Activated naive CD4-positive, alpha-beta T cell (primary cell): ENCODE measurements around the gene AREL1.

ENCODE experiments used
- DNase-seq, 4 experiments: peaks; one replicate each; lab custom pipeline; 2025; lab: John Stamatoyannopoulos, UW

AREL1 gene

DNA sequence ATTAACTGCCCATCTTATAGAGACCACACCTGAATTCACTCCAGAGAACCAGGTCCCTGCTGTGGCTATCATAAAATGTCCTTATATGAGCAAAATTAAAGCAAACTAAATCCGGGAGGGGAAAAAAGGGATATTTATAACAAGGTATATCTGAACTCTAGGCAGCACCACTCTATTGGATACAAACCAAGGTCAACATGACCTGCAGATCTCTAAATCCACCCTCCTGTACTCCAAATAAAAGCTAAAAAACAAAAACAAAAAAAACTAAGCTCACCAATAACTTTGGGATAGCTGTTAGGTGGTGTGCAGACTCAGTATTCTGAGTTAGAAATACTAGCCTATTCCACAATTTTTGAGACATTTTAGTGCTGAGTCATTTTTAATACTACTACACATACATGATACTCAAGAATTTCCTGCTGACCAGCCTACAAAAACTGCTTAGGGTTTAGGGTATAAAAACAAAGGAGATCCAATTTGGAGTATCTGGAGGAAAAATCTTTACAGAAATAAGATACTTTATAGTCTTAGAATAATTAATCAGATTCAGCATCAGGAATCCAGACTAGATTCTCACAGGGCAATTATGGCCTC is 54.2 kb downstream of the AREL1 start:
- no peak for DNase-seq

GRCh38 chr14:74656964-74657363 is 55.9 kb downstream of the AREL1 start:
- no peak for DNase-seq

DNA sequence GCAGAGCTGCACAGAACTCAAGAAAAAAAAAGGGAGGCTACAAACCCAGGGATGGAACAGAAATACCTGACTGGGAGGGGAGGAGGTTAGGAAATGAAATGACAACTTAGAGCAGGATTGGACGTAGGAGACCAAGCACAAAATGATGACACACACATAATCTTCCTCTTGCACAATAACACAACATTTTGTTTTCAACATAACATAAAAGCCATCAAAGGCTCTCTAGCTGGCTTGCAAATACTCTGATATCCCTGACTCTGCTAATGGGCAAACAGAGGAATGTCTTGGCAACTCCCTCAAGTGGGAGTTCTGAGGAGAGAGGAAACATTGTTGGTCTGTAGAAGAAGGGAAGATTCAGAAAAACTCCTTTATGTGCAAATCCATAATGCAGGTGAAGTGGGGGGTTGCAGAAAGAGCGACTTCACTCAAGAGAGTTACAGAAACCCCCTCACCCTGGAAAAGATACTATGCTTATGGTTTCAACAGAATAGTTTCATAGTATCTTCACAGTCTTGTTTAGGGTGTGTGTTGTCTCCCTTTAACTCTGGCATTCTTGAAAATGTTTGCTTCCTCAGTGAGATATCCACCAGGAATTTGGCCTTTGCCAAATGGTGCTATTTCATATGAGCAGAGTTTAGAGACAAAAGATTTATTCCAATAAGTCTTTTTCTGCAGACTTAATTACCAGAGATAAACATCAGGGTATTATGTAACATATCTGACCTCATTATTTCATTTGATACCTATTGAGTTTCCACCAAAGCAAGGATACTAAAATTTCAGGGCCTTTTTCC is 57.1 kb downstream of the AREL1 start:
- DNase-seq = no peak

- DNase-seq = no peak
Measured at GRCh38 chr14:74654931-74655330, 57.9 kb downstream of the AREL1 start.

GRCh38 chr14:74653386-74654138 is 59.3 kb downstream of the AREL1 start:
- DNase-seq = no peak

DNA sequence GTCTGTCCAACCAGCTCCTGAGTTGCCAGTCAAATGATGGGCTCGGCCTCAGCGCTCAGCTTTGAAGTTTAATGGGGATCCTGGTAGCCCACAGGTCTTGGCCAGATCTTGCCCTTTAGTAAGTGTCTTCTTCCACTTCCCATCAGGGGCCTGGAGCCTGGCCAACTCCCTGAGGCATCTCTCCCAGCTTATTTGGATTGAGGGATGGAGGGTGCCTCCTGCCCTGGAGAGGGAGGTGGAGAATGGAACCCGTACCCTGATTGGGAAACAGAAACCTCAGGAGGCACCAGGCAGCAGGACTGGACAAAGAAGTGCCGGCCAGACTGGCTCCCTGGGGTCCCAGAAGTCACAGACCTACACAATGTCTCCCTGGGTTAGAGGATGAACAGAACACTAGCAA is 60.3 kb downstream of the AREL1 start:
- no peak for DNase-seq

- no peak for DNase-seq
Measured at GRCh38 chr14:74650927-74651686, 61.8 kb downstream of the AREL1 start.

DNA sequence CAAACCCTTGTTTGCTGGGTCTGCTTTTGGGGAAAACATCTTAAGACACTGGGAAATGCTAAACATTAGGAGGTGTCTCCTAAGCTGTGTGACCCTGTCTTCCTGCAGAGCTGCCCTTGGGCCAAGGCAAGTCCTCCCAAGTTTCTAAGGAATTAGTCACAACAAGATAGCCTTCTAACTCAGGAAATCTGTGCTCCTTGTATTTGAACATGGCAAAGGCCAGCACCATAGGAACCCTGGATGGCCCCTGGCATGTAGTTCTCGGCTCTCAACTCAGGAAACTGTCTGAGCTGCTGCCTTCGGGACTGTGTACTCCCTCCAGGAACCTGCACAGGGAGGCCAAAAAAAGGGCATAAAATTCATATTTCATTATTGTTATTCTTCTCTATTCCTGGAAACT is 63.2 kb downstream of the AREL1 start:
- no peak for DNase-seq

GRCh38 chr14:74649167-74649566 is 63.7 kb downstream of the AREL1 start:
- no peak for DNase-seq

- no peak for DNase-seq
Measured at GRCh38 chr14:74648601-74649000, 64.3 kb downstream of the AREL1 start.

DNA sequence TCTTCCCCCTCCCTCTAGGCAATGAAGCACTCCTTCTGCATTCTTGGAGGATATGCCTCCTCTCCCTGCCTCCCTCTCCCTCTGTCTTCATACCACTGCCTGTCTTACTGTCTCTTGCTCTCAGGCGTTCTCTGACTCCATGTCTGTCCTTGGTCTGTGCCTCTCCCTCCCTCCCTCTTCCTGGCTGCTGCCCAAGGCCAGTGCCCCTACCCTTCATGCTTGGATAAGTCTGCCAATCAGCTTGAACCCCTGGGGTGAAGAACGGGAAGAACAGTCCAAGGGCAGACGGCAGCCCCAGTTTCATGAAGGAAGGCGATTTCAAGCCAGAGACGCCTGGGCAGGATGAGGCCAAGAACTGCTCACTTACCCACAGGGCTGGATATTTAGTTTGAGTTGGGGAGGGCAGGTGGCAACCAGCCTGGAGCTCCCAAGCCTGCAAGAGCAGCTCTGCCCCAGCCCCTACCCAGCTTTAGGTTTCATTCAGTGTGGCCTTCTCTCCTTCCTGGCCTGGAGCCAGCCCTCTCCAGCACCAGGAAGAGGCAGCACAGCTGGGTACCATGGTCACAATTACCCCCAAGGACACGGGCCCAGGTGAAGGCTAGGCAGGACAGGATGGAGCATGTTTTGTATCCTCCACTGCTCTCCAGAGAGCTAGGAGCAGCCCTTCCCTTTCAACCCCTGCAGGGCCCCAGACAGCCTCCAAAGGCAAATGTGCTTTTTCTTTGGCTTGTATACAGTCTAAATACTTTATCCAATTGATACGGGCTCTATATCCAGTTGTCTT is 65.0 kb downstream of the AREL1 start:
- no peak for DNase-seq

- DNase-seq = no peak
Measured at GRCh38 chr14:74647061-74647677, 65.7 kb downstream of the AREL1 start.

- no peak for DNase-seq
Measured at GRCh38 chr14:74645756-74646470, 67.0 kb downstream of the AREL1 start.

GRCh38 chr14:74645244-74645643 is 67.6 kb downstream of the AREL1 start:
- DNase-seq = no peak

DNA sequence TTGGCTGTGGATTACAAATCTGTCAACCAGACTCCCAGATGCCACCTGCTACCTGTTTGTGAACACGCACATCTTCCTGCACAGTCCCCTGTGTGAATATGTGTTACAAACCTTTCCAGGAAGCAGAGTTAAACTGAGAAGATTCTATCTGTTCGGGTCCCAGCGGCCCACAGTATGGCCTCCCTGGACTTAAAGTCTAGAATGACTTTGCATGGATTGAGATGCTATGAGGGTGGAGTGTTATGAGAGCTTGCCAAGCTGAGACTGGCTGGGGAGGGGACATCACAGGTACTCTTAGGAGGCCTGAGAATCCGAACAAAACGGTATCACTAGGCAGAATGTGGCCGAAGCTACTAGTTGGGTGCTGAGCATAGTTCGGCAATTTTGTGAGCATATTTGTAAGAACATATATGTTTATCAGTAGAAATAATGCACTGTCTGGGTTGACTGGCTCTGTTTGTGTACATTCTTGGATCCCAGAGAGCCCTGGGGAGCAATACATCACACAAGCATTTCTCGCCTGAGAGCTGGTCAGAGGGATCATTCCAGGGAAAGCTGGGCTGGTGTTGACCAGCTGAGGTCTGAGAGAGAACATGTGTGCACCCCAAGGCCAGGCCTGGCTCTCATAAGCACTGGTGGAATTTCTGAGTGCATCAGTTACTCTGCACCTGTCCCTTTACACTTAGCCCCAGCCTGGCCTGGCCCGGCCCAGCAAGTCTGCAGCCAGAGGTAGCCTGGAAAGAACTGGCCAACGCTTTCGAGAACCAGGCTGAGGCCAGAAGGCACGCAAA is 71.1 kb downstream of the AREL1 start:
- no peak for DNase-seq

- no peak for DNase-seq
Measured at GRCh38 chr14:74638966-74639365, 73.9 kb downstream of the AREL1 start.

DNA sequence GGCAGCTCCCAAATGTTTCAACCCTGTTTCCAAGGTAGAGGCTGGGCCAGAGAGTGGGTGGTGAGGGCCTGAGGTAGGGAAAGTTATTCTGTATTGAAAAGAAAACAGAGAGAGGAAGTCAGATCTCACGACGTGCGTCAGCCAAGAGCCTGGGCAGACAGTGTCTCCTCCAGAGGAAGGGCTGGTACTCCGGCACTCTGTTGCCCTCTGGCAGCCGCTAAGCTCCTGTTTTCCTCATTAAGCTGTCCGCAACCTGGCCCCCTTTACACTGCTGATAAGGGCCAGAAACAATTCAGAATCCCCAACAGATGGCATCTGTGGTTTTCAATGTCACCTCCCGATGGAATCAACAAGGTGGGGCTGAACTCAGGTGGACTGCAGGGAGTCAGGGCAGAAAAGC is 74.8 kb downstream of the AREL1 start:
- DNase-seq = no peak

DNA sequence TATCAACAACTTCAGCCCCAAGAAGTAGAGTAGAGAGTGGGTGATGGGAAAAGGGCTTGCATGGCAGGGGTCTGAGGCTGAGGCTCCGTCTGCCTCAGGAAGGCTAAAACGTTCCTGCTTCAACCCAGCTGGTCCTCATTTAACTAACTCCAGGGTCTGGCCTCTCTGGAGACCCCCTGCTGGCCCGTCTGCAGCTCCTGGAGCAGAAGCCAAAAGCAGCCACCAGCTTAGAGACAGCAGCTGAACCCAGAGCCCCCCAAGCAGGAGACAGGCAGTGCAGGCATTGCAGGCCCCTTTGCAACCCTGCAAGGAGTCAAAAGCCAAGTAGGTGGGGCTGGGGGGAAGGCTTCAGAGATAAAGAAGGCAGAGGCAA is 75.7 kb downstream of the AREL1 start:
- no peak for DNase-seq

- DNase-seq = no peak
Measured at GRCh38 chr14:74636424-74637177, 76.3 kb downstream of the AREL1 start.
